ENCODE data around the gene CPXM2. TPM values are rescaled to one million over a fixed set of nuclear protein-coding genes. Genes with fewer than 3 reads are reported as not detected.

The CPXM2 gene
- total RNA-seq, 3 donors from 2014 or later: 3.1 to 56.1 (median 7.7) TPM

DNA sequence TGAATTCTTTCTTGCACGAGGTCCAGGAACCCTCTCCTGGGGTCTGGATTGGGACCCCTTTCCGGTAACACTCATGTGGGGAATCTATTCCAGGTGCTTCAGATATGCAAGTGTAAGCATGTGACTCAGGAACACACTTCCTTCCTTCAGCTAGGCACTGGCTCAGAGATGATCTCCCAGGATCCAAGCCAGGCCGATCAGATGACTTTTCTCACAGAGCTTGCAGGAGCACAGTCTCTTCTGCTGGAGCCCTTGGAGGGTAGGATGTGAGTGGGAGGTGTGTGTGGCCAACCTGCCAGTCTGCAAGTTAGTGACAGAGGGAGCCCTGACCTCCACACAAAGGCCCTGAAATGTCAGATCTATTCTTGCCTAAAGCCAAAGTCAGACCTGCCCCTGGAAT, 108.3 kb downstream of the CPXM2 start:
- intact Hi-C loops (cut with DNase I, micrococcal nuclease): no loop called here
- no peaks in the 10 kb centered on the region for H3K9me3 ChIP-seq
- ATAC-seq: no peak
- no peak for DNase-seq
- no peaks in the 10 kb centered on the region for H3K4me1 ChIP-seq (ENCODE audit: low read depth)
- no peaks in the 10 kb centered on the region for H3K36me3 ChIP-seq (ENCODE audit: low read depth)
- no peak overlapping the region for H3K4me3 ChIP-seq
- no peak for TF ChIP-seq CTCF (IDR thresholded peaks at IDR 0.05)

DNA sequence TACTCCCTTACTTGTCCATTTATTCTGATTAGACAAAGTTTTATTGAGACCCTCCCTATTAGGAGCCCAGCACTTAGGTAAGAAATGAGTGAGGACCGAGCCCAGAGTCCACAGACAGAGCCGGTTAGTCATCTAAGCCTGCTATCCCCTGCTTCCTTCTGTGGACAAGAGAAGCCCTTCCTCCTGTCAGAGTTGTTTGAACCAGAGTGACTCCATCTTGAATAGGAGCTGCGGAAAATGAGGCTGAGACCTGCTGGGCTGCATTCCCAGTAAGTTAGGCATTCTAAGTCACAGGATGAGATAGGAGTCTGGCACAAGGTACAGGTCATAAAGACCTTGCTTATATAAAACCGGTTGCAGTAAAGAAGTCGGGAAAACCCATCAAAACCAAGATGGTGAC, 109.1 kb downstream of the CPXM2 start:
- no peaks in the 10 kb centered on the region for H3K36me3 ChIP-seq (ENCODE audit: low read depth)
- intact Hi-C loops (cut with DNase I, micrococcal nuclease): no loop called here
- H3K4me3 ChIP-seq: no peak overlapping the region
- no peak for TF ChIP-seq CTCF (IDR thresholded peaks at IDR 0.05)
- H3K9me3 ChIP-seq: no peaks in the 10 kb centered on the region
- H3K4me1 ChIP-seq (ENCODE audit: low read depth): peaks cover under 1% of the 10 kb centered on the region
- no peak for DNase-seq
- ATAC-seq: no peak

- Histone ChIP-seq H3K9me3 (no peaks in the 10 kb centered on the region), H3K4me3 (no peak overlapping the region), H3K4me1 (ENCODE audit: low read depth) (peaks cover 6% of the 10 kb centered on the region), H3K36me3 (ENCODE audit: low read depth) (no peaks in the 10 kb centered on the region)
- no peak for ATAC-seq
- TF ChIP-seq CTCF (IDR thresholded peaks at IDR 0.05): no peak
- intact Hi-C loops (cut with DNase I, micrococcal nuclease): no loop called here
- DNase-seq: no peak
Observed at GRCh38 chr10:123781956-123782500, 109.6 kb downstream of the CPXM2 start.

- no peak for ATAC-seq
- no peak for DNase-seq
- intact Hi-C loops (cut with DNase I, micrococcal nuclease): no loop called here
- no peak overlapping the region for H3K4me3 ChIP-seq
- no peaks in the 10 kb centered on the region for H3K36me3 ChIP-seq (ENCODE audit: low read depth)
- no peaks in the 10 kb centered on the region for H3K9me3 ChIP-seq
- H3K4me1 ChIP-seq (ENCODE audit: low read depth): peaks cover 6% of the 10 kb centered on the region
- no peak for TF ChIP-seq CTCF (IDR thresholded peaks at IDR 0.05)
Observed at GRCh38 chr10:123781324-123781900, 110.2 kb downstream of the CPXM2 start.

DNA sequence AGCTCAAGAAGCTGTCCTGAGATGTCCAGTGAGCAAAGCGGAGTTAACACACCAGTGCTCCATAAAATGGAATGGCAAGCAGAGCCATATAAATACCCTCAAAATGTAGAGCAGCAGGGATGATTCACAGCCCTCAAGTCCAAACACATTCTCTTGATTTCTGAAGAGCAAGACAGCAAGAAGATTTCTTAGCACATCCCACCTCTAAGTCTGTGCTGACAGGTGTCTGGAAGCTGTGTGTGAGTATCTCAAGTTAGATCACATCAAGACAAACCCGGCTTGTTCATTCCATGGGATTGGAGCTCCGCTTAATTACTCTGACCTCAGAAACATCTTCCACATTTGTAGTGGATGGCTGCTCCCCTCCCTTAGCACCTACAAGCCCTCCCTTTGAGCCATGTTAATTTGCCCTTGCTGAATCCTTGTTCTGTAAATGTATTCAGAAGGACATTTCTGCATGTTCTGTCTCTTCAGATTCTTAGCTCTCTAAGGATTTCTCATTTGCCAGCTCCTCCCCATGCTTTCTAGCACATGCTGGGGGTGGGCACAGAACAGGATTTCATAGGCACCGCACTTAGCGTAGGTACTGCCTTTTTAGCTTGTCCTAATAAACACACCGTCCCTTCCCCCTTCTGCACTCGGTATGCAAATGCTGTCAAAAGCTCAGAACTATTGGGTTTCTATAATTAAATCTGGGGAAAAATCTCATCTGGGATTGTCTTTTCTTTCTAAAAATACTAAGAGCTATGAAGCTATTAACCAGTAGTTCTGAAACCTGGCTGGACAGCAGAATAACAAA, 112.7 kb downstream of the CPXM2 start:
- no peaks in the 10 kb centered on the region for H3K36me3 ChIP-seq (ENCODE audit: low read depth)
- intact Hi-C loops (cut with DNase I, micrococcal nuclease): no loop called here

More for the DNA sequence above, 112.7 kb downstream of the CPXM2 start:
- no peak for ATAC-seq
- no peak for DNase-seq
- no peaks in the 10 kb centered on the region for H3K9me3 ChIP-seq
- H3K4me1 ChIP-seq (ENCODE audit: low read depth): peaks cover 6% of the 10 kb centered on the region
- H3K4me3 ChIP-seq: no peak overlapping the region
- no peak for TF ChIP-seq CTCF (IDR thresholded peaks at IDR 0.05)

Measured in mucosa of descending colon (tissue), 3 donors.